Thyroid gland (tissue), 4 donors: ENCODE measurements around the gene TMEM116. TPM values are rescaled to one million over a fixed set of nuclear protein-coding genes. Genes with fewer than 3 reads are reported as not detected.
"Not testable (repeated sequence)": the region's sequence is repeated elsewhere in the genome, so short reads cannot be mapped to it uniquely, and the experiment has no call there.

ENCODE experiments used
- DNase-seq, 2 donors: peaks; one replicate each; pipeline ENCODE4 v3.0.0-alpha.2; 2019
- H3K27ac ChIP-seq, 3 donors: fragments of 200-600 bp; sonication (generic); 1 replicate in 2 of 3; 2 replicates in 1 of 3; pipeline ENCODE4 v1.5.1; 2016 to 2019; ENCODE audit warnings: mild to moderate bottlenecking in 1 of 3, moderate library complexity in 1 of 3
- H3K27me3 ChIP-seq: fragments of 200-600 bp; sonication (generic); one replicate; pipeline ENCODE4 v1.5.1; 2019
- H3K36me3 ChIP-seq, 2 donors: fragments of 200-600 bp; sonication (generic); one replicate each; pipeline ENCODE4 v1.5.1; 2016 to 2019
- H3K4me1 ChIP-seq, 2 donors: fragments of 200-600 bp; sonication (generic); one replicate each; pipeline ENCODE4 v1.5.1; 2017 to 2019
- H3K4me3 ChIP-seq, 3 donors: fragments of 200-600 bp; sonication (generic); replicated peaks in 1 of 3; 1 replicate in 2 of 3; 2 replicates in 1 of 3; pipeline ENCODE4 v1.5.1; 2016; ENCODE audit warnings: mild to moderate bottlenecking in 1 of 3
- H3K9me3 ChIP-seq: fragments of 200-600 bp; sonication (generic); one replicate; pipeline ENCODE4 v1.5.1; 2017
- POLR2A ChIP-seq, 2 donors: fragments of 450-650 bp; IDR thresholded peaks; one replicate each; pipeline ENCODE4 v1.6.1; 2017; ENCODE audit warnings: antibody characterized with exemption in 2 of 2, mild to moderate bottlenecking in 2 of 2, moderate library complexity in 1 of 2
- WGBS, 2 donors: methylation state at CpG; one replicate each; pipeline ENCODE4 v1.1.5; 2017; 5-methylcytosine and 5-hydroxymethylcytosine counted together
- intact Hi-C: fragments of 100-400 bp; cut with DNase I; formaldehyde crosslinking; loops from one replicate; pipeline ENCODE4 v1.15.1; 2023
- total RNA-seq, 4 donors: library from RNA; depleted of rRNA; stranded (reverse); fragments of >200 nt; gene quantifications; one replicate each; pipeline ENCODE4 v1.2.3, GENCODE V29; 2016
- TF ChIP-seq, protein P1 (sequence below), 6 experiments: fragments of 200-600 bp in 3 of 6; fragments of 450-650 bp in 3 of 6; sonication (generic) in 3 of 6; IDR thresholded peaks; one replicate each; pipeline ENCODE4 v1.5.1; 2016 to 2019; ENCODE audit warnings: antibody characterized with exemption in 6 of 6, mild to moderate bottlenecking in 2 of 6, inconsistent platforms in 1 of 6, moderate library complexity in 1 of 6

Gene TMEM116
- total RNA-seq, 4 donors from 2014 or later = 20.0 to 33.0 (median 26.6) TPM

DNA sequence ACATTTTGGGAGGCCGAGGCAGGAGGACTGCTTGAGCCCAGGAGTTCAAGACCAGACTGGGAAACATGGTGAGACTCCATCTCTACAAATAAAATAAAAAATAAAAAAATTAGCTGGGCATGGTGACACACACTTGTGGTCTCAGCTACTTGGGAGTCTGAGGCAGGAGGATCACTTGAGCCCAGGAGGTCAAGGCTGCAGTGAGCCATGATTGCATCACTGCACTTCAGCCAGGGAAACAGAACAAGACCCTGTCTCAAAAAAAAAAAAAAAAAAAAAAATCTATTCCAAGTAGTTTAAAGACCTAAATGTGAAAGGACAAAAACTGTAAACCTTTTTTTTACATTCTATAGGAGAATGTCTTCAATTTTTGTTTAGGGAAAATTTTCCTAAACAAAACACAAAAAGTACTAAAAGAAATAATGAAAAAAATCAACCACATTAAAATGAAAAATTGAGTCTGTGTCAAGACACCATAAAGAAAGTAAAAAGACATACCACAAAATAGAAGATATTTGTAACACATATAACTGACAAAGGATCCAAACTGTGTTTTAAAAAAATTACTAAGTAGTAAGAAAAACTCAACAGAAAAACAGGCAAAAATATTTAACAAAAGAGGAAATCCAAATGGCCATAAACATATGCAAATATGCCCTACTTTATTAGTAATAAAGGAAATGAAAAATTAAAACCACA is 17.0 kb downstream of the TMEM116 start:
- no peaks in the 10 kb centered on the region for H3K27me3 ChIP-seq
- intact Hi-C loops = no loop called here
- TF ChIP-seq, protein P1, sequence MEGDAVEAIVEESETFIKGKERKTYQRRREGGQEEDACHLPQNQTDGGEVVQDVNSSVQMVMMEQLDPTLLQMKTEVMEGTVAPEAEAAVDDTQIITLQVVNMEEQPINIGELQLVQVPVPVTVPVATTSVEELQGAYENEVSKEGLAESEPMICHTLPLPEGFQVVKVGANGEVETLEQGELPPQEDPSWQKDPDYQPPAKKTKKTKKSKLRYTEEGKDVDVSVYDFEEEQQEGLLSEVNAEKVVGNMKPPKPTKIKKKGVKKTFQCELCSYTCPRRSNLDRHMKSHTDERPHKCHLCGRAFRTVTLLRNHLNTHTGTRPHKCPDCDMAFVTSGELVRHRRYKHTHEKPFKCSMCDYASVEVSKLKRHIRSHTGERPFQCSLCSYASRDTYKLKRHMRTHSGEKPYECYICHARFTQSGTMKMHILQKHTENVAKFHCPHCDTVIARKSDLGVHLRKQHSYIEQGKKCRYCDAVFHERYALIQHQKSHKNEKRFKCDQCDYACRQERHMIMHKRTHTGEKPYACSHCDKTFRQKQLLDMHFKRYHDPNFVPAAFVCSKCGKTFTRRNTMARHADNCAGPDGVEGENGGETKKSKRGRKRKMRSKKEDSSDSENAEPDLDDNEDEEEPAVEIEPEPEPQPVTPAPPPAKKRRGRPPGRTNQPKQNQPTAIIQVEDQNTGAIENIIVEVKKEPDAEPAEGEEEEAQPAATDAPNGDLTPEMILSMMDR (IDR thresholded peaks at IDR 0.05) = no peak
- TF ChIP-seq POLR2A (IDR thresholded peaks at IDR 0.05) = no peak
- H3K36me3 ChIP-seq = no peaks in the 10 kb centered on the region
- H3K27ac ChIP-seq = no peak overlapping the region
- peaks cover 0 to 7% of the 10 kb centered on the region in 2 donors for H3K4me1 ChIP-seq
- no peak for DNase-seq
- 93 to 100% methylated on average over 1 of the region's 1 CpG for WGBS, 2 donors
- no peaks in the 10 kb centered on the region for H3K9me3 ChIP-seq
- H3K4me3 ChIP-seq = no peak overlapping the region

DNA sequence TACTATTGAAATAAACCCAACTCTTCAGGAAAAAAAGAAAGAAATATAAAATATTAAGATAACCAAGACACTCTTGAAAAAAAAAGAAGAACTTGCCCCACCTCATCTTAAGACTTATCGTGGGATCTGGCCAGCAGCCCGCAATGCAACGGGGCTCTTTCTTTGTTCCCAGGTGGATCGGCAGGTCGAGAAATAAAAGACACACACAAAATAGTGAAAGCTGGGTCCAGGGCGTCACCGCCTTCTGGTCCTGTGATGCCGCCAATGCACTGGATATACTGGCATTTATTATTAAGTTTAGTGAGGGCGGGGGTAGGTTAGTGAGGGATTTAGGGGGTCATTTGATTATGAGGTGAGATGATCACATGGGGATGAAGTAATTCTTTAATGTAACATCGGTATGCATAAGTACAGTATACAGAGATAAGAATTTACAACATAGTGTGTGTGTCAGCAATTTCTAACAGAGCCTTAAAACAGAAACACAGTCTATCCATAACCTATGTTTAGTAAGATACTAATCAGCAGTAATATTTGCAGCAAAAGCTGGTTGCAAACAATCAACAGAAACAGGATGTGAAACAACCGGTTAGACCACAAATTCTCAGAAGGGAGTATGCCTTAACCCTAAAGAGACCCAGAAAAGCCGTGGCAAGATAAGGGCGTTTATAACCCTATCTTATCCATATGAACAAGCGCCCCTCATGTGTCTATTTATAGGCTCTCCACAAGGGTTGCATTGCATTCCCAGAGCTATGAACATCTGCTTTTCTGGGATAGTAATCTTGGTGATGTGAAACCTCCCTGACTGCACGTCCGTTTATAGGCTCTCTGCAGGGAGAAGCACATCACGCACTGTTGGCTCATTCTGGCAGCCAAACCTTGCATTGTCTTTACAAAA is 18.5 kb downstream of the TMEM116 start:
- H3K4me1 ChIP-seq, intact Hi-C loops, H3K9me3 ChIP-seq, H3K36me3 ChIP-seq, H3K4me3 ChIP-seq, H3K27me3 ChIP-seq, DNase-seq, H3K27ac ChIP-seq: not testable (repeated sequence)
- WGBS, 2 donors = 81 to 87% methylated on average over 17 of the region's 17 CpGs

DNA sequence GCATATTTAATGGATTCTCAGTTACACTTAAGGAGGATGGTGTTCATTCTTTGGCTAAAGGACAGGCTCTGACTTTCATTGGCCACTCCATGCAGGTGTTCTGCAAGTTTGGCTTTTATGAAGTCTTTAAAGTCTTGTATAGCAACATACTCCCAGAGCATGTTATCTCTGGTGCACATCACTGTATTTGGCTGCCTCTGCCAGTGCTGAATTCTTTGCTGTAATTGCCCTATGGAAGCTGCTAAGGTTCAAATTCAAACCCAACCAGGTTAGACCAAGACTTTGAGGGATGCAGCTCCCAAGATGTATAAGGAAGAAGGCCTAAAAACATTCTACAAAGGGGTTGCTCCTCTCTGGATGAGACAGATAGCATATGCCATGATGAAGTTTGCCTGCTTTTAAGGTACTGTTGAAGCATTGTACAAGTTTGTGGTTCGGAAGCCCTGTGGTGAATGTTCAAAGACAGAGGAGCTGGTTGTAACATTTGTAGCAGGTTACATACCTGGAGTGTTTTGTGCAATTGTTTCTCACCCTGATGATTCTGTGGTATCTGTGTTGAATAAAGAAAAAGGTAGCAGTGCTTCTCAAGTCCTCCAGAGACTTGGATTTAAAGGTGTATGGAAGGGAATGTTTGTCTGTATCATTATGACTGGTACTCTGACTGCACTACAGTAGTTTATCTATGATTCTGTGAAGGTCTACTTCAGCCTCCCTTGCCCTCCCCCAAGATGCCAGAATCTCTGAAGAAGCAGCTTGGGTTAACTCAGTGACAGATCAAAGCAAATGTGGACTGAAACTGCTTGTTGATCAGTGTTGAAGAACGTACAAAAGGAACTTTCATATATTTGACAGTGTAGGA is 19.4 kb downstream of the TMEM116 start:
- TF ChIP-seq, protein P1 (IDR thresholded peaks at IDR 0.05) = no peak
- TF ChIP-seq POLR2A (IDR thresholded peaks at IDR 0.05) = no peak
- no peaks in the 10 kb centered on the region for H3K27me3 ChIP-seq
- H3K4me3 ChIP-seq = no peak overlapping the region
- peaks cover 0 to 7% of the 10 kb centered on the region in 2 donors for H3K4me1 ChIP-seq
- 78 to 85% methylated on average over 2 of the region's 2 CpGs for WGBS, 2 donors
- no peaks in the 10 kb centered on the region for H3K36me3 ChIP-seq
- DNase-seq = no peak
- H3K9me3 ChIP-seq = no peaks in the 10 kb centered on the region
- intact Hi-C loops = no loop called here
- no peak overlapping the region for H3K27ac ChIP-seq

DNA sequence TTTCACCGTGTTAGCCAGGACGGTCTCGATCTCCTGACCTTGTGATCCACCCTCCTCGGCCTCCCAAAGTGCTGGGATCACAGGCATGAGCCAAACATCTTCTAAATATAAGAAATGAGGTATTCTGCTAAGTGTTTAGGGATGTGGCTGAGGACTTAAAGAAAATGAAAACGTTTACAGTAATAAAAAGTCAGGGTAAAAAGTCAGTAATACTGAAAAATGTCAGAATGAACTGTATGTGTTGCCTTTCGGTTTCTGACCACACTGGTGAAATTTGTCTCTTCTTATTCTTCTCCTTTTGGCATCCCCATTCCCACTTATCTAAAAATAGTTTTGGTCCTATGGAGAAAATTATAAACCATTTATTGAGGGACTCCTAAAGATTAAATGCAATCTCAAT is 20.5 kb downstream of the TMEM116 start:
- Histone ChIP-seq H3K4me1 (peaks cover 0 to 7% of the 10 kb centered on the region in 2 donors), H3K36me3 (no peaks in the 10 kb centered on the region), H3K27ac (no peak overlapping the region), H3K9me3 (no peaks in the 10 kb centered on the region), H3K27me3 (no peaks in the 10 kb centered on the region), H3K4me3 (no peak overlapping the region)
- no peak for DNase-seq
- WGBS, 2 donors = 74 to 76% methylated on average over 6 of the region's 6 CpGs
- intact Hi-C loops = no loop called here
- no peak for TF ChIP-seq POLR2A (IDR thresholded peaks at IDR 0.05)
- TF ChIP-seq, protein P1 (IDR thresholded peaks at IDR 0.05) = no peak

DNA sequence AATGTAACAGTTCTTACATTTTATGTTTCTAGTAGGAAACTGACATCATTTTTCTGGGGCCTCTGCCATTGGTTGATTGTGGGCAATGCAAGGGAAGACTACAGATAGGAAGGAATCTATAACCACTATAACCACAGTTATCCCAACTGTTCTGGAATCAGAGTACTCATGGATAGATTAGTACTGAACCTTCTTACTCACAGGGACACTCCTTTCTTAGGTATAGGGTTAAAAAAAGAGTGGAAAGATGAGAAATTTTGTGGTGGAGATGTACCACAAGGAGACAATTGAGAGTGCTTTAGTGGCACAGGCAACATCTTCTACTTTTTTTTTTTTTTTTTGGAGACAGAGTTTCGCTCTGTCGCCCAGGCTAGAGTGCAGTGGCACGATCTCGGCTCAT is 21.0 kb downstream of the TMEM116 start:
- DNase-seq = no peak
- H3K4me1 ChIP-seq = peaks cover 0 to 7% of the 10 kb centered on the region in 2 donors
- intact Hi-C loops = no loop called here
- no peaks in the 10 kb centered on the region for H3K27me3 ChIP-seq
- TF ChIP-seq, protein P1 (IDR thresholded peaks at IDR 0.05) = no peak
- no peak for TF ChIP-seq POLR2A (IDR thresholded peaks at IDR 0.05)
- H3K4me3 ChIP-seq = no peak overlapping the region
- WGBS, 2 donors = 79 to 82% methylated on average over 4 of the region's 4 CpGs
- no peaks in the 10 kb centered on the region for H3K9me3 ChIP-seq
- no peaks in the 10 kb centered on the region for H3K36me3 ChIP-seq
- H3K27ac ChIP-seq = no peak overlapping the region
